GM12865 (cell line): ENCODE data around the gene PCP2.
A peak's percentile ranks its signal among the peaks of the same experiment; 100 is the strongest.

Experiments used
- DNase-seq: peaks from one replicate; pipeline ENCODE4 v3.0.0; 2010; ENCODE audit warnings: low read depth
- H3K4me3 ChIP-seq: 2 replicates; pipeline ENCODE4 v1.5.1; 2011; ENCODE audit warnings: mild to moderate bottlenecking, low read depth, low read length, control low read depth
- TF ChIP-seq, protein P1 (sequence below): IDR thresholded peaks from 2 replicates; pipeline ENCODE4 v1.5.1; 2011; ENCODE audit warnings: low read length, control low read depth, low read depth, inconsistent platforms; ENCODE audit not compliant: insufficient read depth; ENCODE audit errors: missing control alignments

PCP2 gene

DNA sequence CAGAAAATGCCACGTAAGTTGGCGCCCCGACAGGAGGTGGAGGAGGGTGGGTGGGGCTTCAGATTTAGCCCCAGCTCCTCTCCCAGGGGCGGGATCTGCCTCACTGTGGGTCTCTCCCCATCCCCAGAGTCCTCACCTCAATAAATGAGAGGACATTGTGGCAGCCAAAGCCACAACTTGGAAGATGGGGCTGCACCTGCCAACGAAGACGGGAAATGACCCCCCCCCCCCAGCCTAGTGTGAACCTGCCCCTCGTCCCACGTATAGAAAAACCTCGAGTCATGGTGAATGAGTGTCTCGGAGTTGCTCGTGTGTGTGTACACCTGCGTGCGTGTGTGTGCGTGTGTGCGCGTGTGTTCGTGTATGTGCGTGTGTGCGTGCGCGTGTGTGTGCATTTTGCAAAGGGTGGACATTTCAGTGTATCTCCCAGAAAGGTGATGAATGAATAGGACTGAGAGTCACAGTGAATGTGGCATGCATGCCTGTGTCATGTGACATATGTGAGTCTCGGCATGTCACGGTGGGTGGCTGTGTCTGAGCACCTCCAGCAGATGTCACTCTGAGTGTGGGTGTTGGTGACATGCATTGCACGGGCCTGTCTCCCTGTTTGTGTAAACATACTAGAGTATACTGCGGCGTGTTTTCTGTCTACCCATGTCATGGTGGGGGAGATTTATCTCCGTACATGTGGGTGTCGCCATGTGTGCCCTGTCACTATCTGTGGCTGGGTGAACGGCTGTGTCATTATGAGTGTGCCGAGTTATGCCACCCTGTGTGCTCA is 45.6 kb upstream of the PCP2 start:
- H3K4me3 ChIP-seq: no peak overlapping the region
- TF ChIP-seq, protein P1, sequence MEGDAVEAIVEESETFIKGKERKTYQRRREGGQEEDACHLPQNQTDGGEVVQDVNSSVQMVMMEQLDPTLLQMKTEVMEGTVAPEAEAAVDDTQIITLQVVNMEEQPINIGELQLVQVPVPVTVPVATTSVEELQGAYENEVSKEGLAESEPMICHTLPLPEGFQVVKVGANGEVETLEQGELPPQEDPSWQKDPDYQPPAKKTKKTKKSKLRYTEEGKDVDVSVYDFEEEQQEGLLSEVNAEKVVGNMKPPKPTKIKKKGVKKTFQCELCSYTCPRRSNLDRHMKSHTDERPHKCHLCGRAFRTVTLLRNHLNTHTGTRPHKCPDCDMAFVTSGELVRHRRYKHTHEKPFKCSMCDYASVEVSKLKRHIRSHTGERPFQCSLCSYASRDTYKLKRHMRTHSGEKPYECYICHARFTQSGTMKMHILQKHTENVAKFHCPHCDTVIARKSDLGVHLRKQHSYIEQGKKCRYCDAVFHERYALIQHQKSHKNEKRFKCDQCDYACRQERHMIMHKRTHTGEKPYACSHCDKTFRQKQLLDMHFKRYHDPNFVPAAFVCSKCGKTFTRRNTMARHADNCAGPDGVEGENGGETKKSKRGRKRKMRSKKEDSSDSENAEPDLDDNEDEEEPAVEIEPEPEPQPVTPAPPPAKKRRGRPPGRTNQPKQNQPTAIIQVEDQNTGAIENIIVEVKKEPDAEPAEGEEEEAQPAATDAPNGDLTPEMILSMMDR: peak; percentile 68
- DNase-seq: peak; percentile 89

DNA sequence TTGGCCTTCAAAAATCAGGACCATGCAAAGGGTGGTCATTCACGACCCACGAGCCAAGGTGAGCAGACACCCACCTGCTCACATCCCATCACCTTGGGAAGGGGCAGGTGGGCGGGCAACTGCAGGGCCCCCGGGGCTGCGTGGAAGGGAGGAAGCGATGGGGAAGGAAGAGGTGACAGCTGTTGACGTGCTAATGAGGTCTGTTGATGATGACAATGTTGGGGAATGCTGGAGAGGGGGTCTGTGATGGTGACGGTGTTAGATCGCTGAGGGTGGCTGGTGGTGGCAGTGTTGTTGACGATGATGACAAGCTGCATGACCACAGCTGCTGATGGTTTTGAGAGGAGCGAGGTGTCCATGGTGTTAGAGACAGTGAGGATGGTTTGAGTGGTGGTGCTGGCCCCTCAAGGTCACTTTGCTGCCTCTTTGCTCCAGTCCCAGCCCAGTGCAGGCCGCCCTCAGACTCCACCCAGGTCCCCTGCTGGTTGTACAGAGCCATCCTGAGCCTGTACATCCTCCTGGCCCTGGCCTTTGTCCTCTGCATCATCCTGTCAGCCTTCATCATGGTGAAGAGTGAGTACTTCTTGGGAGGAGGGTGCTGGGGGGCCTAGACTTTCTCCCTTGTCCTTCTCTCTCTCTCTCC is 44.3 kb upstream of the PCP2 start:
- DNase-seq: no peak
- TF ChIP-seq, protein P1: no peak

DNA sequence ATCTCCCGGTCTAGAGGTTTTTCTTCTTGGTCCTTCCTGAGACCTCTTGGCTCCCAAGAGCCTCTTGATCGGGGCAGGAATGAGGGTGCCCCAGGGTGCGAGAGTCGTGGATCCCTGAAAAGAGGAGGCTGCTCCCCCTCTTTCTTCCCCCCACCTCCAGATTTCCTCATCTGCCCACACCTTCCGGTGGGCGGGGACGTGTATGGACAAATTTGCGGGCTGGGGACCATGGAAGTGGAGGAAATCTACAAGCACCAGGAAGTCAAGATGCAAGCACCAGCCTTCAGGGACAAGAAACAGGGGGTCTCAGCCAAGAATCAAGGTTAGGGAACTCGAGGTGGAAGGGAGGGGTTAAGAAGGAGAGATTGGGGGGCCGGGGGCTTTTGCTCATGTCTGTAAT is 43.3 kb upstream of the PCP2 start, which contains the start of gene MCEMP1:
MCEMP1 (plus strand) TSS at position 237 of the 400 bp plus-strand sequence; CDS start at position 268, 31 bp downstream.
- no peak for DNase-seq
- TF ChIP-seq, protein P1: no peak
- no peak within 1 kb of the TSS for H3K4me3 ChIP-seq

More for the DNA sequence above, 44.3 kb upstream of the PCP2 start:
- no peak overlapping the region for H3K4me3 ChIP-seq

DNA sequence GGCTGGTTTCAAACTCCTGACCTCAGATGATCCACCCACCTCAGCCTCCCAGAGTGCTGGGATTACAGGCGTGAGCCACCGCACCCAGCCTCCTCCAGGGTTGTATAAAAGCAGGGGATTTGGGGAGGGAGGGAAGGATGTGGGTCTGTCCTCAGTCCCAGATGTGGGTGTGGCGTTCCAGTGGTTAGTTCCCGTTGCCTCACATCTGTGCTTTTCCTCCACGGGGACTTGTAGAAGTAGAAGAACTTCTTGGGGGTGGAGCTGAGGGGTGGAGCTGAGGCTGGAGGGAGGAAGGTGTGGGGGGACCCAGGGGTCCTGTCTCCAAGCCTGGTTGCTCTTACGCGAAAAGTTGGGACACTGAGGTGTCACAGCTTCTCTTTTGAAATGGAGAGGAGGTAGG is 42.9 kb upstream of the PCP2 start:
- TF ChIP-seq, protein P1: no peak
- DNase-seq: no peak
- H3K4me3 ChIP-seq: no peak overlapping the region

DNA sequence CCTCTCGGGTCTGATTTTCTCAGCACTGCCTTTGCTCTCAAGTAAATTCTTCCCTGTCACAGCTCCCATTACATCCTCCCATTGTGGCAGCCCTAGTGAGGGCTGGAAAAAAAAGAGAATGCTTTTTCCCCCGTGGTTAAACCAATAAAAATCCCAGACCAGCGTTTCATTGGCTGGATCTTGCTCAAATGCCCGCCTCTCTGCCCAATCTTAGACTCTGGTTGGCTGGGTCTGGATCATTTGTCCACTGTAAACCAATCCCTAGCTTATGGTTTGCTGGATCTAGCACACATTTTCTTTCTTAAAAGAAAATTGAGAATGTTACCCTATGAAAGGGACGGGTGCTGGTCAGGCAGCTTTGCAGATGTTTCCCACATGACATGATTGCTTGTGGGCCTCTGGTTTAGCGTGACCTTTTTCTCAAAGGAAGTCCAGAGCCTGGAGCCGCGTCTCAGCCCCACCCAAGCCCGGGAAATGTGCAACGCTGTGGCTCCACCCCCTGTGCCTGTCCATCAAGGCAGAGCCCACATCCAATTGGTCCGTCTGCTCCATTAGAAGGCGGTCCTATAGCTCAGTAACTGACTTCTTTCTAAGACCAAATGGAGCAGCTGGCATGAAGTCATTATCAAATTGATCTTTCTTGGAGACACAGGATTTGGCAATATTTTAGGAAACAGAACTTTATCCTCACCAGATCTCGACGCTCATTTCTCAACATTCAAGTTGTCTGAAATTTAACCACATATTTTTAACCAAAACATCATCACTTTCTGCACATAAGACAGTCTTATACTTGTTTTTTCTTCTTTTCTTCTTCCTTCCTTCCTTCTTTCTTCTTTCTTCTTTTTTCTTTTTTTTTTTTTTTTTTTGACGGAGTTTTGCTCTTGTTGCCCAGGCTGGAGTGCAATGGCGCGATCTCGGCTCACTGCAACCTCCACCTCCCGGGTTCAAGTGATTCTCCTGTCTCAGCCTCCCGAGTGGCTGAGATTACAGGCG is 40.8 kb upstream of the PCP2 start:
- peak; percentile 80 for DNase-seq
- no peak overlapping the region for H3K4me3 ChIP-seq
- TF ChIP-seq, protein P1: no peak

DNA sequence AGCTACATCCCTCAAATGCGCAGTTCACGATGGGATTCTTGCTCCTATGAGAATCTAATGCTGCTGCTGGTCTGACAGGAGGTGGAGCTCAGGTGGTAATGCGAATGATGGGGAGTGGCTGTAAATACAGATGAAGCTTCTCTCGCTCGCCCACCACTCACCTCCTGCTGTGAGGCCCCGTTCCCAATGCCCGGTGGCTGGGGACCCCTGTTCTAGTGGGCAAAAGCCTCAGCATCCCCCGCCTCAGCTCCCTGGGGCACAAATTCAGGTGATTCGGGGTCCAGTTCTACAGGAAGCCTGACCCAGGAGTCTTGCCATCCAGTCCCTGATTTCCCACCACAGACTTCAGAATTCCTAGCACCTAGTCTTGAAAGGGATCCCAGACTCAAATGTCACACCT is 39.0 kb upstream of the PCP2 start:
- TF ChIP-seq, protein P1: no peak
- H3K4me3 ChIP-seq: no peak overlapping the region
- no peak for DNase-seq
